Endothelial cell (in vitro differentiated cells): ENCODE measurements around the gene SIVA1. TPM values are rescaled to one million over a fixed set of nuclear protein-coding genes. Genes with fewer than 3 reads are reported as not detected.

Experiments used
- DNase-seq: peaks from one replicate; pipeline ENCODE4 v3.0.0; 2021; ENCODE audit warnings: low spot score
- H3K27ac Mint-ChIP-seq: one replicate; pipeline ENCODE4 v1.8.0; 2021; ENCODE audit warnings: mixed read lengths, inconsistent platforms; ENCODE audit not compliant: unreplicated experiment
- H3K27me3 Mint-ChIP-seq: one replicate; pipeline ENCODE4 v1.8.0; 2021; ENCODE audit warnings: mild to moderate bottlenecking, moderate library complexity, mixed read lengths, inconsistent platforms; ENCODE audit not compliant: unreplicated experiment
- H3K36me3 Mint-ChIP-seq: one replicate; pipeline ENCODE4 v1.8.0; 2021; ENCODE audit warnings: mild to moderate bottlenecking, low read depth, mixed read lengths, inconsistent platforms; ENCODE audit not compliant: unreplicated experiment
- H3K4me1 Mint-ChIP-seq: one replicate; pipeline ENCODE4 v1.8.0; 2021; ENCODE audit warnings: mild to moderate bottlenecking, mixed read lengths, inconsistent platforms; ENCODE audit not compliant: unreplicated experiment
- H3K4me3 Mint-ChIP-seq: one replicate; pipeline ENCODE4 v1.8.0; 2021; ENCODE audit warnings: mild to moderate bottlenecking, mixed read lengths, inconsistent platforms; ENCODE audit not compliant: unreplicated experiment
- H3K9me3 Mint-ChIP-seq: one replicate; pipeline ENCODE4 v1.8.0; 2021; ENCODE audit warnings: mixed read lengths, inconsistent platforms; ENCODE audit not compliant: unreplicated experiment
- total RNA-seq: library from RNA; stranded (reverse); fragmentation: NEBNext Ultra II Directional; extraction: Animal tissue kit (Norgen Biotek cat#: 25700); gene quantifications from one replicate; pipeline ENCODE4 v1.2.1, GENCODE V29; 2021; ENCODE audit not compliant: unreplicated experiment
- TF ChIP-seq, protein P1 (sequence below): fragments of 200-600 bp; sonication (generic); IDR thresholded peaks from one replicate; pipeline ENCODE4 v1.5.0; 2021; ENCODE audit warnings: antibody characterized with exemption; ENCODE audit not compliant: unreplicated experiment

The SIVA1 gene
- total RNA-seq, 1 donor from 2014 or later = 84.3 TPM

DNA sequence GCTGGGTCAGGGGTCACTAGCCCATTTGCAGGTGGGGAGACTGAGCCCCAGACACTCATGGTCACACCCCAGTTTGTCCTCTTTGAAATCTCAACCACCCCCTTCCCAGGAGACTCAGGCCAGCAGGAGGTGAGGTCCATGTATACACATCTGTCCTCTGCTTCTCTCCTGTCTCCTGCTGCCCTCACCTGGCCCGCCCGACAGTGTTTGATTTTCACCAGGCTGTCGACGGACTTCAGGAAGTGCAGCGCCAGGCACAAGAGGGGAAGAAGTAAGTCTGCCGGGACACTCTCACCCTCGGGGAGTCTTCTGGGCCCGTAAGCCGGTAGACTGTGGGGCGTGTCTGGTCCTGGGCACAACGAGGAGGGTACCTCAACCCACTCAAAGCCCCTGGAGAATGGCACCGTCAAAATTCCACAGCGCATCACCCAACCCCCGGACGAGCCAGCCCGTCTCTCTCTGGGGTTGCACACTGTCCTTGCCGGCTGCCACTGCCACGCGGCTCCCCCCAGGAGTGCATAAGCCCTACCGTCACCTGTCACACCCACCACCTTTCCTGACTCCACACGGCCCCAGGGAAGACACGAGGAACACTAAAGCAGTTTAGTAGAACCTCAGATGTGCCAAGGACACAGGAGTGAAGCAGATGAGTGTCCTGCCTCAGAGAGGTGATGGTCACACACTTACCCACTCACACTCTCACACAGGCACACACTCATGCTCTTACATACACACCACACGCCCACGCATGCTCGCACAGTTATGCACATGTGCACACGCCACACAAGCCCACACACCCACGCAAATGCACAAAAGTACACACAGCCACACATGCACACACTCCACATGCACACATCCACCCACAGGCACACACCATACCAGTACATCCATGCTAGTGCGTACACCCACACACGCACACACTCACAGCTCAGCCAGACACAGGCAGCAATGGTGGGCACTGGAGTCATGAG, 13.1 kb upstream of the SIVA1 start:
- Mint-ChIP-seq H3K36me3 (no peaks in the 10 kb centered on the region), H3K27me3 (peaks cover 15% of the 10 kb centered on the region), H3K9me3 (no peaks in the 10 kb centered on the region), H3K4me1 (peaks cover 6% of the 10 kb centered on the region), H3K27ac (no peak overlapping the region), H3K4me3 (peak overlapping the region; percentile 21)
- DNase-seq = no peak
- TF ChIP-seq, protein P1, sequence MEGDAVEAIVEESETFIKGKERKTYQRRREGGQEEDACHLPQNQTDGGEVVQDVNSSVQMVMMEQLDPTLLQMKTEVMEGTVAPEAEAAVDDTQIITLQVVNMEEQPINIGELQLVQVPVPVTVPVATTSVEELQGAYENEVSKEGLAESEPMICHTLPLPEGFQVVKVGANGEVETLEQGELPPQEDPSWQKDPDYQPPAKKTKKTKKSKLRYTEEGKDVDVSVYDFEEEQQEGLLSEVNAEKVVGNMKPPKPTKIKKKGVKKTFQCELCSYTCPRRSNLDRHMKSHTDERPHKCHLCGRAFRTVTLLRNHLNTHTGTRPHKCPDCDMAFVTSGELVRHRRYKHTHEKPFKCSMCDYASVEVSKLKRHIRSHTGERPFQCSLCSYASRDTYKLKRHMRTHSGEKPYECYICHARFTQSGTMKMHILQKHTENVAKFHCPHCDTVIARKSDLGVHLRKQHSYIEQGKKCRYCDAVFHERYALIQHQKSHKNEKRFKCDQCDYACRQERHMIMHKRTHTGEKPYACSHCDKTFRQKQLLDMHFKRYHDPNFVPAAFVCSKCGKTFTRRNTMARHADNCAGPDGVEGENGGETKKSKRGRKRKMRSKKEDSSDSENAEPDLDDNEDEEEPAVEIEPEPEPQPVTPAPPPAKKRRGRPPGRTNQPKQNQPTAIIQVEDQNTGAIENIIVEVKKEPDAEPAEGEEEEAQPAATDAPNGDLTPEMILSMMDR = no peak

DNA sequence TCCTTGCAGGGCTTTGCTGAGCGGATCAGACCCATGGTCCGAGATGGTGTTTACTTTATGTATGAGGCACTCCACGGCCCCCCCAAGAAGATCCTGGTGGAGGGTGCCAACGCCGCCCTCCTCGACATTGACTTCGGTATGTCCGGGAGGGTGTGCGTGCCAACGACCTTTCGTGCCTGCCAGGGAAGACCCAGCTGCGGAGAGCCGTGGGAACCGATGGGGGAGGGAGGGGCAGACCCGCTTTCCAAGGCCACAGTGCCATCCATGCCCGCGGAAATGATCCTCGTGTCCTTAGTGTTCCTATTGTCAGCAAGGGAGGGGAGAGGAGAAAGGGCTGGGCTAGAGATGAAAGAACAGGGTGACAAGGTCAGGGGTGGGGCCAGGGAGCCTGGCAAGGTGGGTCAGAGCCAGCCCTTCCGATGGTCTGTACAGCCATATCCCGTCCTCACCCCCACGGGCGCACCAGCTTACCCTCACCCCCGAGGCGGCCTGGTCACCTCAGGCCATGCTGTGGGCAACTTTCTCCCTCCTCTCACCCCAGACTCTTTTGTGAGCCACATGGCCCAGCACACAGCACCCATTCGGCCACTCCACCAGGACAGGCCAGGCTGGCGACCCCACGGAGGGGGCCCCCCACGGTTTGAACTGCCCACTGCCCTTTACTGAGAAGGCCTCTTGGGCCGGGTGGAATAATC, 11.7 kb upstream of the SIVA1 start:
- no peak for DNase-seq
- no peaks in the 10 kb centered on the region for H3K36me3 Mint-ChIP-seq
- no peaks in the 10 kb centered on the region for H3K9me3 Mint-ChIP-seq
- TF ChIP-seq, protein P1 = no peak
- H3K27me3 Mint-ChIP-seq = peaks cover 14% of the 10 kb centered on the region
- no peak overlapping the region for H3K27ac Mint-ChIP-seq
- H3K4me1 Mint-ChIP-seq = peaks cover 2% of the 10 kb centered on the region
- no peak overlapping the region for H3K4me3 Mint-ChIP-seq

DNA sequence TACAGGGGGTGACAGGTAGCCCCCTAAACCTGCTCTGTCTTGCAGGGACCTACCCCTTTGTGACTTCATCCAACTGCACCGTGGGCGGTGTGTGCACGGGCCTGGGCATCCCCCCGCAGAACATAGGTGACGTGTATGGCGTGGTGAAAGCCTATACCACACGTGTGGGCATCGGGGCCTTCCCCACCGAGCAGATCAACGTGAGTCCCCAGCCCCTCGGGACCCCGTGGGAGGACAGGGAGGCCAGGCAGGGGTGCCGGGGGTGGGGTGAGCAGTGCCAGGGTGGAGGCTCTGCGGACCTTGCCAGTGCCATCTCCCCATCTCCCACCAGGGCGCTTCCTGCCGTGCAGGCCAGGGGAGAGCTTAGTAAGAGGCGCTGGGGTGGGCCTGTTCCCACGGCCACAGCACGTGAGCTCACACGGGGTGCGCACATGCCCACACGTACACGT, 11.1 kb upstream of the SIVA1 start:
- TF ChIP-seq, protein P1 = no peak
- Mint-ChIP-seq H3K27ac (no peak overlapping the region), H3K27me3 (peaks cover 16% of the 10 kb centered on the region), H3K4me3 (no peak overlapping the region), H3K9me3 (no peaks in the 10 kb centered on the region), H3K4me1 (no peaks in the 10 kb centered on the region), H3K36me3 (no peaks in the 10 kb centered on the region)
- no peak for DNase-seq

DNA sequence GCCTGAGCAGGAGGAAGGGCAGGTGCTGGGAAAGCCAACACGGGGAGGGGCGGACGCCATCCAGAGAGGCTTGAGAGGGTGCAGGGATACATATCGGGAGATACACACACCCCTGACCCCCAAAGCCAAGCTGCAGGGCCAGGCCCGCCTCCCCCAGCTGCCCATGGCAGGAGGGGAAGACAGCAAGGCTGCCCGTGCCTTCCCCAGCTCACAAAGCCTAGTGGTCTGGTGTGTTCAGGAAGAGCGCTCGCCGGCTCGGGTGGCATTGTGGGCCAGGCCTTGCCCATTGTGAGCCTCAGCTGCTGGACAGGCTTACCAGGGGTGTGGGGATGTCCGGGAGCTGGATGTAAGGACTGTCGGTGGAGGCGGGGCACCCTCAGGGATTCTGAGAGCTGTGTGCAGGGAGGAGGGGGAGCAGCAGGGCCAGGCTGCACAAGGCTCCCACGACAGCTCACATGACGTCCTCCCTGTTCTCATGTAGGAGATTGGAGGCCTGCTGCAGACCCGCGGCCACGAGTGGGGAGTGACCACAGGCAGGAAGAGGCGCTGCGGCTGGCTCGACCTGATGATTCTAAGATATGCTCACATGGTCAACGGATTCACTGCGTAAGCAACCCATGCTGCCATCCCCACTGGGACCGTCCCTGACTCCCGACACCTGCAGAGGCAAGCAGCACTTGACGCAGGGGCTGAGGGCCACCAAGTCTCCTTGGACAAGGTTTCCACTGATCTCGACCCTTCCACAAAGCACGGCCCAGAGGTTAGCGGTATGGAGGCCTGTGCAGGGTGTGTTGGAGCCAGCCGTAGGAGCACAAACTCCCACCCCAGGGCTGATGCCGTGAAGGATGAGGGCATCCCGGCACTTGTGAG, 10.1 kb upstream of the SIVA1 start:
- Mint-ChIP-seq H3K4me3 (no peak overlapping the region), H3K36me3 (no peaks in the 10 kb centered on the region), H3K9me3 (no peaks in the 10 kb centered on the region), H3K27ac (no peak overlapping the region), H3K4me1 (no peaks in the 10 kb centered on the region), H3K27me3 (peaks cover 9% of the 10 kb centered on the region)
- DNase-seq = no peak
- TF ChIP-seq, protein P1 = no peak
